Mucosa of descending colon (tissue), 3 donors: ENCODE data around the gene ECE2. TPM values are rescaled to one million over a fixed set of nuclear protein-coding genes. Genes with fewer than 3 reads are reported as not detected.

Source experiments
- ATAC-seq: fragments of 200-7000 bp; cut with Tn5 transposase; one replicate; pipeline ENCODE4 v1.9.1; 2020; ENCODE audit warnings: mild to moderate bottlenecking, moderate library complexity
- DNase-seq, 3 donors: peaks; one replicate each; pipeline ENCODE4 v3.0.0-alpha.2; 2020
- H3K36me3 ChIP-seq: fragments of 200-600 bp; one replicate; pipeline ENCODE4 v1.8.0; 2021; ENCODE audit warnings: low read depth, mild to moderate bottlenecking
- H3K4me1 ChIP-seq: fragments of 200-600 bp; one replicate; pipeline ENCODE4 v1.8.0; 2021; ENCODE audit warnings: low read depth, mild to moderate bottlenecking
- H3K4me3 ChIP-seq: fragments of 200-600 bp; one replicate; pipeline ENCODE4 v1.8.0; 2021; ENCODE audit warnings: mild to moderate bottlenecking
- H3K9me3 ChIP-seq: fragments of 200-600 bp; one replicate; pipeline ENCODE4 v1.8.0; 2021; ENCODE audit warnings: mild to moderate bottlenecking
- intact Hi-C, 2 donors: fragments of 100-400 bp; cut with DNase I in 1 of 2; cut with micrococcal nuclease in 1 of 2; formaldehyde crosslinking; loops; one replicate each; pipeline versions ENCODE4 v1.11.0 to v1.11.1; 2022; cut with DNase I, micrococcal nuclease
- total RNA-seq, 3 donors: library from RNA; stranded (reverse); fragmentation: NEBNext Ultra II Directional in 2 of 3; extraction: Animal tissue kit (Norgen Biotek cat#: 25700) in 2 of 3; gene quantifications; one replicate each; pipeline versions ENCODE4 v1.2.1 to v1.2.4, GENCODE V29; 2021 to 2023
- TF ChIP-seq, protein P1 (sequence below): fragments of 200-600 bp; IDR thresholded peaks from one replicate; pipeline ENCODE4 v1.8.0; 2022; ENCODE audit warnings: antibody characterized with exemption, mild to moderate bottlenecking
- donor health status: DM: no; HTN: no; CAD: no; lungs with moderate emphysema.
- donor health status: DM: no; HTN: no; CAD: no.
- donor health status: DM: no; HTN: yes; CAD: no.

ECE2 gene
- total RNA-seq, 3 donors from 2014 or later: 0.19 to 2.2 TPM; not detected in 1

DNA sequence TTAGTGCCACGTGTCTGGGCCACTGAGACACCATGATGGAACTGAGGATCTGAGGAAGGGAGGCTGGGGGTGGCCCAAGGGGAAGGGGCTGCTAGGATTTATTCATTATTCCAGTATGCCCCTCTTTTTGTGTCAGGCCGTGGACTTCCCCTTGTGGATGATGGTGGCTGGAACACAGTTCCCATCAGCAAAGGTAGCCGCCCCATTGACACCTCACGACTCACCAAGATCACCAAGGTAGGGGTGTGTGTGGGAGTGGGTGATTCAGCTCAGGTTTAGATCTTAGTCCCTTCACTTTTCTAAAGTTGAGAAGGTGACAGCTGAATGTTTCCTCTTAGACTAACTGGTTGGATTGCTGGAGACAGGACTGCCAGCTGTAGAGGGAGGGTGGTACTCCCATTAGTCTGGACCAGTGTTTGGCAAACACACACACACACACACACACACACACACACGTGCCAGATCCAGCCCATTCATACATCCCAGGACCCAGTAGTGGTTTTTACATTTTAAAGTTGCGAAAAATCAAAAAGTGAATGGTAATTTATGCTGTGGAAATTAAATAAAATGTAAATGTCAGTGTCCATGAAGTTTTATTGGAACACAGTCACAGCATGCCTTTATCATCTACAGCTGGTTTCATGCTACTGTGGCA lies 50.0 kb downstream of the ECE2 start:
- Histone ChIP-seq H3K9me3 (no peaks in the 10 kb centered on the region), H3K4me1 (no peaks in the 10 kb centered on the region), H3K4me3 (no peak overlapping the region), H3K36me3 (peaks cover 74% of the 10 kb centered on the region)
- intact Hi-C loops: no loop called here
- ATAC-seq (no peak), DNase-seq (no peak)
- TF ChIP-seq, protein P1, sequence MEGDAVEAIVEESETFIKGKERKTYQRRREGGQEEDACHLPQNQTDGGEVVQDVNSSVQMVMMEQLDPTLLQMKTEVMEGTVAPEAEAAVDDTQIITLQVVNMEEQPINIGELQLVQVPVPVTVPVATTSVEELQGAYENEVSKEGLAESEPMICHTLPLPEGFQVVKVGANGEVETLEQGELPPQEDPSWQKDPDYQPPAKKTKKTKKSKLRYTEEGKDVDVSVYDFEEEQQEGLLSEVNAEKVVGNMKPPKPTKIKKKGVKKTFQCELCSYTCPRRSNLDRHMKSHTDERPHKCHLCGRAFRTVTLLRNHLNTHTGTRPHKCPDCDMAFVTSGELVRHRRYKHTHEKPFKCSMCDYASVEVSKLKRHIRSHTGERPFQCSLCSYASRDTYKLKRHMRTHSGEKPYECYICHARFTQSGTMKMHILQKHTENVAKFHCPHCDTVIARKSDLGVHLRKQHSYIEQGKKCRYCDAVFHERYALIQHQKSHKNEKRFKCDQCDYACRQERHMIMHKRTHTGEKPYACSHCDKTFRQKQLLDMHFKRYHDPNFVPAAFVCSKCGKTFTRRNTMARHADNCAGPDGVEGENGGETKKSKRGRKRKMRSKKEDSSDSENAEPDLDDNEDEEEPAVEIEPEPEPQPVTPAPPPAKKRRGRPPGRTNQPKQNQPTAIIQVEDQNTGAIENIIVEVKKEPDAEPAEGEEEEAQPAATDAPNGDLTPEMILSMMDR: no peak

DNA sequence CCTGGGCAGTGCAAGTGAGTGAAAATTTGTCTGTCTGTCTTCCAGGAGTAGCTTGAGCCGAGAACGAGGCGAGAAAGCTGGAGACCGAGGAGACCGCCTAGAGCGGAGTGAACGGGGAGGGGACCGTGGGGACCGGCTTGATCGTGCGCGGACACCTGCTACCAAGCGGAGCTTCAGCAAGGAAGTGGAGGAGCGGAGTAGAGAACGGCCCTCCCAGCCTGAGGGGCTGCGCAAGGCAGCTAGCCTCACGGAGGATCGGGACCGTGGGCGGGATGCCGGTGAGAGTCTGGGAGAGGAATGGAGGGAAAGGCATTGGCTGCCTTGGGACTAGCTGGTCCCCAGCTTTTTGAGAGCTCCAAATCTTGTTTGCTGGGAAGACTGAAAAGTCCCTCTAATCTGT lies 51.3 kb downstream of the ECE2 start:
- intact Hi-C loops: no loop called here
- Histone ChIP-seq H3K9me3 (no peaks in the 10 kb centered on the region), H3K36me3 (peaks cover 79% of the 10 kb centered on the region), H3K4me3 (no peak overlapping the region), H3K4me1 (no peaks in the 10 kb centered on the region)
- ATAC-seq (no peak), DNase-seq (no peak)
- TF ChIP-seq, protein P1: no peak

DNA sequence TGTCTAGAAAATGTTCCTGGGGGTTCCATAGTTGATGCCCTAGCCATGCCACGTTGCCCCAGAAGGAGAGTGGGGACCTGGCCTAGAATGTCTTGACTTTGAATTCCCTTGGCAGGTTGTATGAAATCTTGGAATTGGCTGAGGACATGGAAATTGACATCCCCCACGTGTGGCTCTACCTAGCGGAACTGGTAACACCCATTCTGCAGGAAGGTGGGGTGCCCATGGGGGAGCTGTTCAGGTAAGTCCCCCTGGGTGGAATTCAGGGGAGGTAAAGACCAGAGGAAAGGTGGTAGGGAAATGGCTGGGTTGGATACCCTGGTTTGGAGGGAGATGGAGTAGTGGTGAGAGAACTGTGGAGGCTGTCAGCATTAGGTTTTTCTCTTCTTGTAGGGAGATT lies 52.7 kb downstream of the ECE2 start:
- no peaks in the 10 kb centered on the region for H3K9me3 ChIP-seq
- intact Hi-C loops: no loop called here
- H3K4me1 ChIP-seq: no peaks in the 10 kb centered on the region
- TF ChIP-seq, protein P1: no peak
- peaks cover 67% of the 10 kb centered on the region for H3K36me3 ChIP-seq
- no peak overlapping the region for H3K4me3 ChIP-seq
- DNase-seq (no peak), ATAC-seq (no peak)

DNA sequence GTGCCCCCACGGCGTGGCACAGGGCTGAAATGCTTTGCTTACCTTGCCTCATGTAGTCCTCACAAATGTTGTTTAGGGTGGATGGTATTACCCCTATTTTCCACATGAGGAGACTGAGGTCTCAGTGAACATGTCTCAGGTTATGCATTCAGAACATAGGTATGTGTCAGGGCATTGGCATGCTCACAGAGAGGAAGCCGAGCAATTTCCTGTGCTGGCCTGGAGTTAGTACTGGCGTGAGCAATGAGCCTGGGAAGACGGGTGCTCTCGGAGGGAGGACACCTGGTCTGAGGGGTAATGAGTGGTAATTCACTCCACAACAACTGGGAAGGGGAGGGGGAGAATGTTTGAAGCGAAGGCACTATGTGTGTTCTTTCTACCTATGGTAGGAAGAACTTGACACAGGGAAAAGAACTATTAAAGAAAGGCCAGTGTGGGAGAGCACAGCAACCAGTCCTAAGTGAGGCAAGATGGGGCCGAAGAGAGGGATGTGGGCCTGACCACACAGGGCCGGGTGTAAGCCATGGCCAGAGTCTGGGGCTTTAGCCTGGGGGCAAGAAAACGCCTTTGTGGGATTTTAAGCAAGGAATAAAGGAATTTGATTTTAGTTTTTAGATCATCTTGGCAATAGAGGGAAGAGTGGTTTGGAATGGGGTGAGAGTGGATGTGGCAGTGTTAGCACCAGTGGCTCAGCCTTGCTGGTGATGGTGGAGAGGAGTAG lies 56.7 kb downstream of the ECE2 start:
- intact Hi-C loops: no loop called here
- TF ChIP-seq, protein P1: no peak
- Histone ChIP-seq H3K36me3 (peaks cover 42% of the 10 kb centered on the region), H3K4me3 (no peak overlapping the region), H3K9me3 (no peaks in the 10 kb centered on the region), H3K4me1 (peaks cover 11% of the 10 kb centered on the region)
- DNase-seq: peak in 2 of 3 donors; percentile 8 to 14
- no peak for ATAC-seq

DNA sequence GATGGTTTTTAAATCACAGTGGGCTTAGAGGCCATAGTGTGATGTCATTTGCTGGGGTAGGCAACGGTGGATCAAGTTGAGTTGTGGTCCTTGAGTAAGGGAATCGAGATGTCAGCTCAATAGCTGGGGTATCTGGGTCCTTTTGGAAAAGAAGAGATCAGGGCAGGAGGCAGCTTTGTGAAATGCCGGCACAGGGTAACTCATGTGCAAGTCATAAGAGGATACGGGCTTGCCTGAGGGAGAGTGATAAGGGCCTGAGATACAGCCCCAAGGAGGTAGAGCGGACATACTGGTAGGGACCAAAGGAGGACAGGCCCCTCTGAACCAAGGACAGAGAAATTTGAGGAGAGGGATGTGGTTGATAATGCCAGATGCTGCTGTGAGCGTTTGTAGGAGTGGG lies 57.4 kb downstream of the ECE2 start:
- Histone ChIP-seq H3K4me3 (no peak overlapping the region), H3K9me3 (no peaks in the 10 kb centered on the region), H3K4me1 (peaks cover 17% of the 10 kb centered on the region), H3K36me3 (peaks cover 35% of the 10 kb centered on the region)
- DNase-seq (peak in 2 of 3 donors; percentile 0 to 10), ATAC-seq (no peak)
- intact Hi-C loops: no loop called here
- TF ChIP-seq, protein P1: no peak
